Measurements from ENCODE around the gene CFAP100. TPM values are rescaled to one million over a fixed set of nuclear protein-coding genes. Genes with fewer than 3 reads are reported as not detected.
A peak's percentile ranks its signal among the peaks of the same experiment; 100 is the strongest.

The CFAP100 gene
- total RNA-seq (ENCODE audit: low replicate concordance) = not detected in 2 replicates

DNA sequence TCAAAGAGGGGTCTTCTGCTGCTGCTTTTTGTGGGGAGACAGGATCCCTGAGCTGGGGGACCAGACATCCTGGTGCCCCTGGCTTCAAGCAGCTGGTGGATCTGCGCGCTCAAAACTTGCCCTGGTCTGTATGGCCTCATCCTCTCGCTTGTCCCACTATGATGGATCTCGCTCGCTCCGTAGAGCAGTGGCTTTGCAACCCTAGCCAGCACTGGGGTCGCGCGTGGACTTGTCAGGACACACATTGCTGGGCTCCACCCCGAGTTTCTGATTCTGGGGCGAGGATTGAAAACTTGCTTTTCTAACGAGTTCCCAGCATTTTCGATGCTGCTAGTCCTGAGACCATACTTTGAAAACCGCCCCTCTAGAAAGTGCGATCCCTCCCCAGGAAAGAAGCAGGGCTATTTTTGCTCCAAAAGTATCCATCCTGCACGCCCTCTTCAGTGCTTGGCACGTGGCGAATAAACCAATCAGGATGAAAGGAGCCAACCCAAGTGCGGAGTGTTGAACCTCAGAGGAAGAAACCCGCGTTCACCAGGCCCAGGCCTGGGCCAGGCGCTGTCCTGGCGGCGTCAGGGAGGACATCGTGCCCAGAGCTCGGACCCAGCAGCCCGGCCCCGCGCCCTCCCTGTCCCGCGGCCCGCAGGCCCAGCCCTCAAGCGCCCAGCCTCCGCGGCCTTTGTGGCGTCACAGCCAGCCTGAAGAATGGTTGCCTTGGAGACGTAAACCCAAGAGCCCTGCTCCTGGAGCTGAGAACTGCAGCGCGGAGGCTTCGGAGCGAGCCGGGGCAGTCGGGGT lies at the start of gene CFAP100:
Gene CFAP100, plus strand, starts transcription at position 731 of the 798 bp plus-strand sequence. CDS start 1,092 bp downstream, outside the sequence.
- H3K4me3 ChIP-seq (ENCODE audit: low read depth, low read length) = no peak within 1 kb of the TSS
- DNase-seq (ENCODE audit: low read depth) = peak; percentile 16
- TF ChIP-seq, protein P1, sequence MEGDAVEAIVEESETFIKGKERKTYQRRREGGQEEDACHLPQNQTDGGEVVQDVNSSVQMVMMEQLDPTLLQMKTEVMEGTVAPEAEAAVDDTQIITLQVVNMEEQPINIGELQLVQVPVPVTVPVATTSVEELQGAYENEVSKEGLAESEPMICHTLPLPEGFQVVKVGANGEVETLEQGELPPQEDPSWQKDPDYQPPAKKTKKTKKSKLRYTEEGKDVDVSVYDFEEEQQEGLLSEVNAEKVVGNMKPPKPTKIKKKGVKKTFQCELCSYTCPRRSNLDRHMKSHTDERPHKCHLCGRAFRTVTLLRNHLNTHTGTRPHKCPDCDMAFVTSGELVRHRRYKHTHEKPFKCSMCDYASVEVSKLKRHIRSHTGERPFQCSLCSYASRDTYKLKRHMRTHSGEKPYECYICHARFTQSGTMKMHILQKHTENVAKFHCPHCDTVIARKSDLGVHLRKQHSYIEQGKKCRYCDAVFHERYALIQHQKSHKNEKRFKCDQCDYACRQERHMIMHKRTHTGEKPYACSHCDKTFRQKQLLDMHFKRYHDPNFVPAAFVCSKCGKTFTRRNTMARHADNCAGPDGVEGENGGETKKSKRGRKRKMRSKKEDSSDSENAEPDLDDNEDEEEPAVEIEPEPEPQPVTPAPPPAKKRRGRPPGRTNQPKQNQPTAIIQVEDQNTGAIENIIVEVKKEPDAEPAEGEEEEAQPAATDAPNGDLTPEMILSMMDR (IDR thresholded peaks at IDR 0.05; ENCODE audit: insufficient read depth, low read length) = no peak

DNA sequence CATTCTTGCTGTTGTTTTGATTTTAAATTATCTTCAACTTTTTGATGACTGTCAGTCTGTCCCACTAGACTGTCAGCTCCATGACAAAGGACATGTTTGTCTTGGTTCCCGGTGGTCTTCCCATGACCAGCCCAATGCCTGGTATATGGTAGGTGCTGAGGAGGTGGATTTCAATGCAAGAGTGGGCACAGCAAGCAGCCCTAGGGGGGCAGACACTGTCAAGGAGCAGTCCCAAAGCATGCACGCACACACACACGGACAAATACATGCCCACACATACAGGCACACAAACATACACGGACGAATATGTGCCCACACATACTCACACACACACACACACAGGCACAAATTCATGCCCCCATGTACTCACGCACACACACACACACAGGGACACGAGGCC lies 49.5 kb upstream of the CFAP100 start:
- H3K4me3 ChIP-seq (ENCODE audit: low read depth, low read length) = no peak overlapping the region
- TF ChIP-seq, protein P1 (IDR thresholded peaks at IDR 0.05; ENCODE audit: insufficient read depth, low read length) = no peak
- DNase-seq (ENCODE audit: low read depth) = no peak

DNA sequence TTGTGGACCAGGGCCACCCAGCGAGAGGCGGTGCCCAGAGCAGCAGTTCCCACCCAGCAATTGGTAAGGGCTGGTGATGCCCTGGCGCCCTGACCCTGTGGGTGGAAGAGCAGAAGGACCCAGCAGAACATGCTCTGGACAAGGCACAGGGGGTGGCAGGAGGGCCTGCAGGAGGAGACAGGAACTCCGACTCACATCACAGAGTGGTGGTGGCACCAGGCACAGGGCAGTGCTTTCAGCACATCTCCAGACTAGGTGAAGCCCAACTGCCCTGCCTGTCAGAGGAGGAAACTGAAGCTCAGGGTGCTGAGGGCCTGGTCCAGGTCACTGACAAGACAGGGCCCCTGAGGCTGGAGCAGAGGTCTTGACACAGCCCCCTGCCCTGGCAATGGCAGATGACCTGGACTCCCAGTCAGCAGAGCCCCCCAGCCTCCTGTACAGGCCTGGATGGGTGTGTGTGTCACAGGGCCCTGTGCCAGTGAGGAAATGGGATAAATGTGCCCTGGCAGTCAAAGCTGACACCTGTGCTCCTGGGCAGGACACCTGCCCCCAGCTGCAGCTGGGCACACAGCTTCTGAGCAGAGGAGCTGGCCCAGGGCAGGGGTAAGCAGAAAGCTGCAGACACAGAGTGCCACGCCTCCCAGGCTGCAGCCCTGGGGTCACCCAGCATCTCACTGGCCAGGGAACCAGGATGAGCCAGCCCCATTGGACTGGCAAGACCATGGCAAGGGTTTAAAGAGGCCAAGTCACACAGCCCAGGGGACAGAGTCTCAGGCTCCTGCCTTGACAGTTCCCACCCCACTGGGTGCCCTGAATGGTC lies 48.9 kb upstream of the CFAP100 start:
- no peak for DNase-seq (ENCODE audit: low read depth)
- TF ChIP-seq, protein P1 (IDR thresholded peaks at IDR 0.05; ENCODE audit: insufficient read depth, low read length) = no peak
- H3K4me3 ChIP-seq (ENCODE audit: low read depth, low read length) = no peak overlapping the region

DNA sequence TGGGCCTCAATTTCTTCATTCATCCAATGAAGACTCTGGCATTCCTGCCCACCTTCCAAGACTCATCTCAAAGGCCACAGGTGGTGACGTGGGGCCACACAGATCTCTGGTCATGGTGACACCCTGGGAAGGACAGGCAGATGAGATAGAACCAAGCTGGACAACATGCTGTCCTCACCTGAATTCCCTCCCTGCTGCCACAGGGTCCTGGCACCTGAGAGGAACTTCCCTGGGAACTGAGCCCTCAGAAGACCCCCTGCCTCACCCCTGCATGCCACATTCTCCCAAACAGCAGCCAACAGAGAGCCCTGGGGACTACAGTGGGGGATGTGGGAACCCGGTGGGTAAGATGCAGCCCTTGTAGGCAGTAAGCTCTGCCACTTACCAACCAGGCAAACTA lies 48.2 kb upstream of the CFAP100 start:
- TF ChIP-seq, protein P1 (IDR thresholded peaks at IDR 0.05; ENCODE audit: insufficient read depth, low read length) = no peak
- no peak overlapping the region for H3K4me3 ChIP-seq (ENCODE audit: low read depth, low read length)
- DNase-seq (ENCODE audit: low read depth) = no peak

DNA sequence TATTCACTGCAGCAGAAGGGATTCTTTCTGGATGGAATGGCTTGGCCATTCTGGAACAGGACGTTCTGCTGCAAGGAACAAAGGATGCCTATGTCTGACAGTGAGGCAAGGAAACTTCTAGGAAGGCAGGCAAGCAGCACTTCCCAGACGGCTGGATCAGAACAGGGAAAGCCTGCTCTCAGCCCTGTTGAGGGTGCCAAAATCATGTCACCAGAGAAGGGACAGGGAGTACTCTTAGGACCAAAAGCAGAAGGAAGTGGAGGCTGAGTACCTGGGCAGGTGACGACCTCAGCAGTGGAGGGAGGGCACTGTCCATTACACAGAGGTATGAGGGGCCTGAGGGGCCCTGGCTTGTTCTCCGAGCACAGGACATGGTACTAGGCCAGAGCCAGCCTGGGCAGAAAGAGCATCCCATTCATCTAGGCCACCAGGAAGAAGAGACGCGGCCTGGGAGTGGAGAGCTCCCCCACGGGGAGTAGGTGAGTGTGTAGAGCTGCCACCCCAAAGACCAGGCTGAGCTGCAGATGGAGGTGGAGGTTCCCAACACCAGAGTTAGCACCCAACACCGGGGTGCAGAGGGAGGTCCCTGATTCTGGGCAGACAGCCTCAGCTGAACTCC lies 47.1 kb upstream of the CFAP100 start:
- H3K4me3 ChIP-seq (ENCODE audit: low read depth, low read length) = no peak overlapping the region
- TF ChIP-seq, protein P1 (IDR thresholded peaks at IDR 0.05; ENCODE audit: insufficient read depth, low read length) = no peak
- DNase-seq (ENCODE audit: low read depth) = no peak

DNA sequence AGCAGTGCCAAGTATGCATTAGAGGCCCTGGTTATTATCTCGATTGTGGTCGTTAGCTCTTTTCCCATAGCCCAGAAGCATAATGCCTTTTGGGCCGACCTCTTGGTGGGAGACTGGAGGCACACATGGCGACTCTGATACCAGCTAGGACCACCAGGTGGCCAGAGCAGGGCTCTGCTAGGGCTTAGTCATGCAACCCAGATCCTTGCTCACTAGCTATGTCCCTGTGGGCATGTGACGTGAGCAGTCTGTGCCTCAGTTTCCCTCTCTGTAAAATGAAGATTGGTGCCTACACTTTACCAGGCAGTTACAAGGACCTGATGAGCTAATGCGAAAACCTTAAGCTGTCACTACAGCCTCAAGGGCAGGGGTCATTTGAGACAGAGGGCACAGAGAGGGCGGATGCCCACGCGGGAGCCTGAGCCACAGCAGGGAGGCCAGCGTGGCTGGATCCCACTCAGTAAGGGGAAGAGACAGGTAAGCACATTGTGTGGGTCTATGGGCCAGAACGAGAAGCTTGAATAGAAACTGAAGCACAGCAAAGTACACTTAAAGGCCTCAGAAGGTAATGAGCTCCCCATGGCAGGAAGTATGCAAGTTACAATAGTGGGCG lies 46.3 kb upstream of the CFAP100 start:
- TF ChIP-seq, protein P1 (IDR thresholded peaks at IDR 0.05; ENCODE audit: insufficient read depth, low read length) = peak; percentile 26
- no peak overlapping the region for H3K4me3 ChIP-seq (ENCODE audit: low read depth, low read length)
- no peak for DNase-seq (ENCODE audit: low read depth)

All from fibroblast of the aortic adventitia (primary cell).